RWPE2 (cell line): Measurements from ENCODE around the gene SMAD7.
A peak's percentile ranks its signal among the peaks of the same experiment; 100 is the strongest.

Experiments
- ATAC-seq: fragments of 200-7000 bp; cut with Tn5 transposase; 3 replicates; pipeline ENCODE4 v1.9.1; 2021; ENCODE audit warnings: low read depth
- DNase-seq: peaks from one replicate; pipeline ENCODE4 v3.0.0-alpha.2; 2020; ENCODE audit warnings: low spot score
- H3K27ac ChIP-seq: fragments of 450-650 bp; 2 replicates; pipeline ENCODE4 v1.5.1; 2017; ENCODE audit warnings: mild to moderate bottlenecking; ENCODE audit not compliant: poor library complexity, severe bottlenecking
- H3K27me3 ChIP-seq: fragments of 250-450 bp; sonication (Bioruptor Pico); 2 replicates; pipeline ENCODE4 v1.5.1; 2021; ENCODE audit warnings: mild to moderate bottlenecking, moderate library complexity; ENCODE audit not compliant: insufficient read depth, poor library complexity, severe bottlenecking
- H3K36me3 ChIP-seq: fragments of 250-450 bp; sonication (Bioruptor Pico); 2 replicates; pipeline ENCODE4 v1.5.1; 2020; ENCODE audit warnings: low read depth, mild to moderate bottlenecking, moderate library complexity
- H3K4me1 ChIP-seq: fragments of 250-450 bp; sonication (Bioruptor Pico); 2 replicates; pipeline ENCODE4 v1.5.1; 2021; ENCODE audit warnings: mild to moderate bottlenecking, moderate library complexity; ENCODE audit not compliant: insufficient read depth, poor library complexity, severe bottlenecking
- H3K4me3 ChIP-seq: fragments of 250-450 bp; sonication (Bioruptor Pico); 2 replicates; pipeline ENCODE4 v1.5.1; 2021; ENCODE audit warnings: mild to moderate bottlenecking, moderate library complexity; ENCODE audit not compliant: severe bottlenecking
- H3K9me3 ChIP-seq: fragments of 250-450 bp; sonication (Bioruptor Pico); 2 replicates; pipeline ENCODE4 v1.5.1; 2021; ENCODE audit warnings: mild to moderate bottlenecking, moderate library complexity; ENCODE audit not compliant: severe bottlenecking
- TF ChIP-seq, protein P1 (sequence below): fragments of 450-650 bp; IDR thresholded peaks from one replicate; pipeline ENCODE4 v1.5.1; 2017; ENCODE audit warnings: mild to moderate bottlenecking, moderate library complexity; ENCODE audit not compliant: poor library complexity, severe bottlenecking

SMAD7 gene

DNA sequence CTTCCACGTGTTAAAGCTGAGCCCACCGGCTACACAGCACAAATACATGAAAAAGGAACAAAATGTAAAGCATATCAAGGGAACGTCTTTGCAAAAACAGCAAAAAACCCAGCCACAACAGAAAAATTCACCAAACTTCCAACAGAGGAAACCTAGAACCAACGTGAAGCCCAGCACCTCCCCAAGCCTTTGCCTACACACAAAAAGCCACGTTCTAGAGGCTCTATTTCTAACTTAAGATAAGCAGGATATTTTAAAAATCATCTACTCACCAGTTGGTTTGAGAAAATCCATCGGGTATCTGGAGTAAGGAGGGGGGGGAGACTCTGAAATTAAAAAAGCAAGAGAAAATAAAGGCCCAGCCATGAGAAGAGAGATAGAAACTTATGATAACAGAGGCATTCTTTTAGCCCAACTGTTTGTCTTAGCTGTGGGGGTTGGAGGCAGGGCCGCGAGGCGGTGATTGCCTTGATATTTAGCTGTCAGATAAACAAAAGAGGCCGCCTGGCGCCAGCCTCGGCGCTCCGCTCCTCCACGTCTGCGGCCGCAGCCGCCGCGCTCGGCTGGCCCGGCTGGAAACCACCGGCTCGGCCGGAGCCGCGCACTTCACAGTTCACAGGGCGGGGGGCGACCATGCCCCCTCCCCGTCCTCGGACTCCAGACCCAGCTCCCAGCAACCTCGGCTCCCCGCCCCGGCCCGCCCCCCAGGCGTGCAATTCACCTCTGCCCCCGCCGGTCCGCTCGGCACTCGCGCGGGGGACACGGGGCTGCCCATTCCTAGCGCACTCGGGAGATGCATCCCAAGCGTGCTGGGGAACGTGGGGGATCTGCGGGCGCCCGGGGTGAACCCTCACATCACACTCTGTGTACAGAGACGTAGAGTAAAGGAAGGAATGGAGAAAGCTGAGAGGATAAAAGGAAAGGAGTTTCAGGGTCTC is 2.4 kb downstream of the SMAD7 start:
- TF ChIP-seq, protein P1, sequence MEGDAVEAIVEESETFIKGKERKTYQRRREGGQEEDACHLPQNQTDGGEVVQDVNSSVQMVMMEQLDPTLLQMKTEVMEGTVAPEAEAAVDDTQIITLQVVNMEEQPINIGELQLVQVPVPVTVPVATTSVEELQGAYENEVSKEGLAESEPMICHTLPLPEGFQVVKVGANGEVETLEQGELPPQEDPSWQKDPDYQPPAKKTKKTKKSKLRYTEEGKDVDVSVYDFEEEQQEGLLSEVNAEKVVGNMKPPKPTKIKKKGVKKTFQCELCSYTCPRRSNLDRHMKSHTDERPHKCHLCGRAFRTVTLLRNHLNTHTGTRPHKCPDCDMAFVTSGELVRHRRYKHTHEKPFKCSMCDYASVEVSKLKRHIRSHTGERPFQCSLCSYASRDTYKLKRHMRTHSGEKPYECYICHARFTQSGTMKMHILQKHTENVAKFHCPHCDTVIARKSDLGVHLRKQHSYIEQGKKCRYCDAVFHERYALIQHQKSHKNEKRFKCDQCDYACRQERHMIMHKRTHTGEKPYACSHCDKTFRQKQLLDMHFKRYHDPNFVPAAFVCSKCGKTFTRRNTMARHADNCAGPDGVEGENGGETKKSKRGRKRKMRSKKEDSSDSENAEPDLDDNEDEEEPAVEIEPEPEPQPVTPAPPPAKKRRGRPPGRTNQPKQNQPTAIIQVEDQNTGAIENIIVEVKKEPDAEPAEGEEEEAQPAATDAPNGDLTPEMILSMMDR = no peak

DNA sequence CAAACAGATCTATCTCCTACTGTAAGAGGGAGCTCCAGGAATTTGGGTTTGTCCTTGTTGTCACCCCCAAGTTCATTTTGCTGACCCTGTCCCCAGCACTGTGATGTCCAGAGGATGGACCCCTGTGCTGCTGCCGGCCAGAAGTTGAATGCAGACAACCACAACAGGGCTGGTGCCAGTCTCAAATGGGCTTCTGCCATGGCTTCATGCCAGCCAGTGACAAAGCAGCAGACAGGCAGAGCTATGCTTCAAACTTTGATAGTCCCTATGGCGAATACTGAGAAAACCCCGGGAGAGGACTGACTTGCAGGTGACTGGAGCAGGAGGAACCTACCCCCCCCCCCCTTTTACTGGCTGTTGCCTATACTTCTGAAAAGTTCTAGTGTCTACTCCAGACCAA is 3.2 kb downstream of the SMAD7 start:
- ATAC-seq (no peak), DNase-seq (no peak)
- Histone ChIP-seq H3K36me3 (peaks cover 35% of the 10 kb centered on the region), H3K9me3 (no peaks in the 10 kb centered on the region), H3K27ac (peak overlapping the region; percentile 98), H3K4me3 (peak overlapping the region; percentile 79), H3K27me3 (no peaks in the 10 kb centered on the region), H3K4me1 (peaks cover 46% of the 10 kb centered on the region)
- TF ChIP-seq, protein P1 = no peak

More for the DNA sequence above, 2.4 kb downstream of the SMAD7 start:
- DNase-seq (no peak), ATAC-seq (no peak)
- Histone ChIP-seq H3K9me3 (no peaks in the 10 kb centered on the region), H3K27me3 (no peaks in the 10 kb centered on the region), H3K4me3 (peak overlapping the region; percentile 79), H3K27ac (peak overlapping the region; percentile 98), H3K36me3 (peaks cover 35% of the 10 kb centered on the region), H3K4me1 (peaks cover 38% of the 10 kb centered on the region)

GRCh38 chr18:48947092-48947491 is 3.7 kb downstream of the SMAD7 start:
- no peak for ATAC-seq
- peak overlapping the region; percentile 98 for H3K27ac ChIP-seq
- H3K36me3 ChIP-seq = peaks cover 39% of the 10 kb centered on the region
- DNase-seq = no peak
- TF ChIP-seq, protein P1 = no peak
- H3K27me3 ChIP-seq = no peaks in the 10 kb centered on the region
- H3K4me3 ChIP-seq = peak overlapping the region; percentile 79
- H3K9me3 ChIP-seq = no peaks in the 10 kb centered on the region
- H3K4me1 ChIP-seq = peaks cover 51% of the 10 kb centered on the region

GRCh38 chr18:48946329-48946835 is 4.4 kb downstream of the SMAD7 start:
- peak overlapping the region; percentile 98 for H3K27ac ChIP-seq
- H3K36me3 ChIP-seq = peaks cover 46% of the 10 kb centered on the region
- TF ChIP-seq, protein P1 = no peak
- H3K9me3 ChIP-seq = no peaks in the 10 kb centered on the region
- ATAC-seq (0 out of 3 replicates have a peak, but pooled peaks have one; percentile 1), DNase-seq (no peak)
- H3K4me1 ChIP-seq = peaks cover 58% of the 10 kb centered on the region
- H3K4me3 ChIP-seq = peak overlapping the region; percentile 79
- no peaks in the 10 kb centered on the region for H3K27me3 ChIP-seq

DNA sequence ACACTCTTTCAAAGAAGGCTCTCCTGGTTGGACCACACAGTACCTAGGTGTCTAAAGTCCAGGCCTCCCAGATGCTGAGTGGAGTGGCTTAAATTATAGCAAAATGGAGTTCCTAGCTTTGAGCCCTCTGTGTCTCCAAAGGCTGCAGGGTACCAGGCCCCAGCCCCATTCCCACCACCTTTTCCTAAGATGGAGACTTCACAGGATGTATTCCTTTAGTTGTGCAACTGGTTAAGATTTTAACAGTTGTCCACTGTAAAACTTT is 4.9 kb downstream of the SMAD7 start:
- peaks cover 51% of the 10 kb centered on the region for H3K36me3 ChIP-seq
- no peak for ATAC-seq
- H3K9me3 ChIP-seq = no peaks in the 10 kb centered on the region
- peak overlapping the region; percentile 98 for H3K27ac ChIP-seq
- H3K4me3 ChIP-seq = no peak overlapping the region
- H3K4me1 ChIP-seq = peaks cover 63% of the 10 kb centered on the region
- TF ChIP-seq, protein P1 = no peak
- DNase-seq = no peak
- no peaks in the 10 kb centered on the region for H3K27me3 ChIP-seq
